MCF 10A (cell line): Measurements from ENCODE around the gene KIF4A. TPM values are rescaled to one million over a fixed set of nuclear protein-coding genes. Genes with fewer than 3 reads are reported as not detected.
"Not testable (repeated sequence)": the region's sequence is repeated elsewhere in the genome, so short reads cannot be mapped to it uniquely, and the experiment has no call there.

Experiments
- Bru-seq: library from RNA; stranded (reverse); fragments of 400-500 nt; gene quantifications from one replicate; lab custom pipeline; 2021; lab: Mats Ljungman, UMichigan
- BruChase-seq, 2 experiments: library from RNA; stranded (reverse); fragments of 400-500 nt; gene quantifications; one replicate each; lab custom pipeline; 2021; lab: Mats Ljungman, UMichigan
- BruUV-seq: library from RNA; stranded (reverse); fragments of 400-500 nt; replicated peaks from 2 replicates; lab custom pipeline; 2021; lab: Mats Ljungman, UMichigan
- CTCF ChIA-PET: fragments of 300-600 bp; sonication (Branson Sonifier 250); formaldehyde crosslinking; extraction: SDS; loops from one replicate; lab custom pipeline; 2021; ENCODE audit warnings: antibody characterized with exemption, inconsistent platforms; lab: Yijun Ruan, JAX
- POLR2A ChIA-PET: fragments of 300-600, 350-650 bp; sonication (Branson Sonifier 250); formaldehyde crosslinking; extraction: SDS; loops from one replicate; lab custom pipeline; 2020; ENCODE audit warnings: antibody characterized with exemption, inconsistent platforms; lab: Yijun Ruan, JAX
- DNase-seq: peaks from one replicate; pipeline ENCODE4 v3.0.0-alpha.2; 2018; ENCODE audit not compliant: unreplicated experiment
- H3K27ac Mint-ChIP-seq: one replicate; pipeline ENCODE4 v1.8.0; 2022; ENCODE audit warnings: mild to moderate bottlenecking, low read depth, mixed read lengths; ENCODE audit not compliant: unreplicated experiment
- H3K27me3 Mint-ChIP-seq: one replicate; pipeline ENCODE4 v1.8.0; 2022; ENCODE audit warnings: mixed read lengths; ENCODE audit not compliant: insufficient read depth, unreplicated experiment
- H3K36me3 Mint-ChIP-seq: one replicate; pipeline ENCODE4 v1.8.0; 2022; ENCODE audit warnings: mild to moderate bottlenecking, moderate library complexity, mixed read lengths; ENCODE audit not compliant: insufficient read depth, unreplicated experiment
- H3K4me1 Mint-ChIP-seq: one replicate; pipeline ENCODE4 v1.8.0; 2022; ENCODE audit warnings: mixed read lengths; ENCODE audit not compliant: insufficient read depth, unreplicated experiment
- H3K4me3 Mint-ChIP-seq: one replicate; pipeline ENCODE4 v1.8.0; 2022; ENCODE audit warnings: mild to moderate bottlenecking, moderate library complexity, mixed read lengths; ENCODE audit not compliant: unreplicated experiment
- H3K9me3 Mint-ChIP-seq: one replicate; pipeline ENCODE4 v1.8.0; 2022; ENCODE audit warnings: mixed read lengths; ENCODE audit not compliant: unreplicated experiment
- intact Hi-C: fragments of 100-400 bp; cut with micrococcal nuclease; formaldehyde crosslinking; loops from 2 replicates; pipeline ENCODE4 v1.14.1; 2022
- long read RNA-seq: library from polyadenylated mRNA; stranded (forward); transcript quantifications from one replicate; pipeline ENCODE4 v2.0.0, GENCODE V29; 2022
- total RNA-seq: library from RNA; stranded (reverse); gene quantifications from 2 replicates; pipeline ENCODE4 v1.2.3, GENCODE V29; 2022
- TF ChIP-seq, protein P1 (sequence below): fragments of 200-600 bp; IDR thresholded peaks from one replicate; pipeline ENCODE4 v1.8.0; 2022; ENCODE audit warnings: antibody characterized with exemption, mild to moderate bottlenecking; ENCODE audit not compliant: unreplicated experiment

The KIF4A gene, protein sequence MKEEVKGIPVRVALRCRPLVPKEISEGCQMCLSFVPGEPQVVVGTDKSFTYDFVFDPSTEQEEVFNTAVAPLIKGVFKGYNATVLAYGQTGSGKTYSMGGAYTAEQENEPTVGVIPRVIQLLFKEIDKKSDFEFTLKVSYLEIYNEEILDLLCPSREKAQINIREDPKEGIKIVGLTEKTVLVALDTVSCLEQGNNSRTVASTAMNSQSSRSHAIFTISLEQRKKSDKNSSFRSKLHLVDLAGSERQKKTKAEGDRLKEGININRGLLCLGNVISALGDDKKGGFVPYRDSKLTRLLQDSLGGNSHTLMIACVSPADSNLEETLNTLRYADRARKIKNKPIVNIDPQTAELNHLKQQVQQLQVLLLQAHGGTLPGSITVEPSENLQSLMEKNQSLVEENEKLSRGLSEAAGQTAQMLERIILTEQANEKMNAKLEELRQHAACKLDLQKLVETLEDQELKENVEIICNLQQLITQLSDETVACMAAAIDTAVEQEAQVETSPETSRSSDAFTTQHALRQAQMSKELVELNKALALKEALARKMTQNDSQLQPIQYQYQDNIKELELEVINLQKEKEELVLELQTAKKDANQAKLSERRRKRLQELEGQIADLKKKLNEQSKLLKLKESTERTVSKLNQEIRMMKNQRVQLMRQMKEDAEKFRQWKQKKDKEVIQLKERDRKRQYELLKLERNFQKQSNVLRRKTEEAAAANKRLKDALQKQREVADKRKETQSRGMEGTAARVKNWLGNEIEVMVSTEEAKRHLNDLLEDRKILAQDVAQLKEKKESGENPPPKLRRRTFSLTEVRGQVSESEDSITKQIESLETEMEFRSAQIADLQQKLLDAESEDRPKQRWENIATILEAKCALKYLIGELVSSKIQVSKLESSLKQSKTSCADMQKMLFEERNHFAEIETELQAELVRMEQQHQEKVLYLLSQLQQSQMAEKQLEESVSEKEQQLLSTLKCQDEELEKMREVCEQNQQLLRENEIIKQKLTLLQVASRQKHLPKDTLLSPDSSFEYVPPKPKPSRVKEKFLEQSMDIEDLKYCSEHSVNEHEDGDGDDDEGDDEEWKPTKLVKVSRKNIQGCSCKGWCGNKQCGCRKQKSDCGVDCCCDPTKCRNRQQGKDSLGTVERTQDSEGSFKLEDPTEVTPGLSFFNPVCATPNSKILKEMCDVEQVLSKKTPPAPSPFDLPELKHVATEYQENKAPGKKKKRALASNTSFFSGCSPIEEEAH
- 13.6 and 19.0 TPM in 2 replicates for total RNA-seq
- Bru-seq, nascent RNA = percentile 52 among the genes with signal in this experiment
- percentile 46 among the genes with signal in this experiment for BruChase-seq, experiment 1, labeled RNA remaining after a 6-hour chase
- BruChase-seq, experiment 2, labeled RNA remaining after a 2-hour chase = percentile 47 among the genes with signal in this experiment
- long read RNA-seq, full-length matches to known transcripts = 17 of 29 reads
- long read RNA-seq, partial matches to known transcripts = 5 of 29 reads
- long read RNA-seq, other reads (novel, unspliced or antisense) = 7 of 29 reads

DNA sequence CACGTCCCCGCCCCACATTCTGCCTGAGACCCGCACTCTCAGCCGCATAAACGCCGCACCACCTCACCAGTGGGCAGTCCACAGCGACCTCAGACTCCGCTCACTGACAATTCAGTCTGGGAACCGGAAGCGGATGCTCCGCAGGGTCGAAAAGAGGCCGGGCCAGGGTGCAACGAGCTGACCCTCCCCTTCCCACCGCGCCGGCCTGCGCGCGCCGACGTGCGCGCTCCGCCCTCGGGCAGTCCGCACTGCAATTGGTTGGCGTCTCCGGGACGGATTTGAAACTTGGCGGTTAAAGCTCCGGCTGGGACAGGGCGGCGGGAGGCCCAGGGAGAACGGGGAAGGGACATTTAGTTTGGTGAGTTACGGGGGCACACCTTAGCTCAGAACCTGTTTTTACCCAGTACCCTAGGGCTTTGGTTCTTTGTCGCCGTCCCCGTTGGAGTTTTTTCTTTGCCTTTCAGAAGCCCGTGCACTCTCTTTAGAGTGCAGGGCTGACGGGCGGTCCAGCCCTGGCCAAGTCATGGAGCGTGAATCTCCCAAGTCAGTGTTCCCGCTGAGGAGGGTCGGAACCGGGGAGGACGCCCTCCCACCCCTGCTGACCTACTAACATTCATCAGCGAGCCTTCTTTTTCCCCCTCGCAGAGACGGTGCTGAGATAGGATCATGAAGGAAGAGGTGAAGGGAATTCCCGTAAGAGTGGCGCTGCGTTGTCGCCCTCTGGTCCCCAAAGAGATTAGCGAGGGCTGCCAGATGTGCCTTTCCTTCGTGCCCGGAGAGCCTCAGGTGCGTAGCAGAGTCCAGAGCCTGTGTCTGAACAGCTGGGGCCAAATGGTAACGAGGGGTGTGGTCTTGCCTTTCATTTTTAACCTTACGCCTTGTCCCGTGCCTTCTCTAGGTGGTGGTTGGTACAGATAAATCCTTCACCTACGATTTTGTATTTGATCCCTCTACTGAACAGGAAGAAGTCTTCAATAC is at the start of gene KIF4A, which contains the start of gene PDZD11:
TSS of gene KIF4A (plus strand) at position 312 of the 978 bp plus-strand sequence. CDS start at position 667, 355 bp downstream.
TSS of gene PDZD11 (minus strand) at position 135 of the 978 bp plus-strand sequence. CDS start 586 bp downstream, outside the sequence.
- CTCF ChIA-PET = interaction anchor here (0.8 to 2.4 kb wide), 4 partner anchors 12 to 690 kb away, joined by 3 to 5 read pairs (median 4); no protein-coding TSS in a partner anchor
- Mint-ChIP-seq H3K4me3 (peak within 1 kb of the TSS; percentile 84), H3K27me3 (peaks cover 29% of the 10 kb centered on the region), H3K36me3 (peaks cover 15% of the 10 kb centered on the region), H3K9me3 (no peaks in the 10 kb centered on the region), H3K4me1 (peaks cover 6% of the 10 kb centered on the region), H3K27ac (peak within 1 kb of the TSS; percentile 53)
- TF ChIP-seq, protein P1, sequence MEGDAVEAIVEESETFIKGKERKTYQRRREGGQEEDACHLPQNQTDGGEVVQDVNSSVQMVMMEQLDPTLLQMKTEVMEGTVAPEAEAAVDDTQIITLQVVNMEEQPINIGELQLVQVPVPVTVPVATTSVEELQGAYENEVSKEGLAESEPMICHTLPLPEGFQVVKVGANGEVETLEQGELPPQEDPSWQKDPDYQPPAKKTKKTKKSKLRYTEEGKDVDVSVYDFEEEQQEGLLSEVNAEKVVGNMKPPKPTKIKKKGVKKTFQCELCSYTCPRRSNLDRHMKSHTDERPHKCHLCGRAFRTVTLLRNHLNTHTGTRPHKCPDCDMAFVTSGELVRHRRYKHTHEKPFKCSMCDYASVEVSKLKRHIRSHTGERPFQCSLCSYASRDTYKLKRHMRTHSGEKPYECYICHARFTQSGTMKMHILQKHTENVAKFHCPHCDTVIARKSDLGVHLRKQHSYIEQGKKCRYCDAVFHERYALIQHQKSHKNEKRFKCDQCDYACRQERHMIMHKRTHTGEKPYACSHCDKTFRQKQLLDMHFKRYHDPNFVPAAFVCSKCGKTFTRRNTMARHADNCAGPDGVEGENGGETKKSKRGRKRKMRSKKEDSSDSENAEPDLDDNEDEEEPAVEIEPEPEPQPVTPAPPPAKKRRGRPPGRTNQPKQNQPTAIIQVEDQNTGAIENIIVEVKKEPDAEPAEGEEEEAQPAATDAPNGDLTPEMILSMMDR = no peak
- intact Hi-C loops = loop anchor here (5.0 kb wide), 1 partner anchor 142 kb away; no protein-coding TSS in a partner anchor
- DNase-seq = peak; percentile 77
- TSS peak; percentile 55 for BruUV-seq
- POLR2A ChIA-PET = interaction anchor here (0.6 to 1.9 kb wide), 9 partner anchors 9 to 187 kb away, joined by 3 to 14 read pairs (median 3); partner anchors contain the start of gene IGBP1

DNA sequence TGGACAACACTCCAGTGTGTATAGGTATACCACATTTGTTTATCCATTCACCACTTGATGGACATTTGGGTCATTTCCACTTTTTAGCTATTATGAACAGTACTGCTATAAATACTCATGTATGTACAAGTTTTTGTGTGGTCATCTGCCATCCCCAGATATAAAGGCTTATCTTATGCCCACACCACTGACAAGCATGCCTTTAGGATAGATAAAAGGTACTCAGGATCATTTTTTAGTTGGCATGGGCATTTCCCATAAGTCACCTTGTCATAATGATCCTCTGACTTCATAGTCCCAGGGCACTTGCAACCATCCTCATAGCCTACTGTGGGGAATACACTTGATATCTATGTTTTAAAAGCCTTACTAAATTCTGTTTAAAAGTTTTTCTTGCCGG is 49.2 kb upstream of the KIF4A start:
- BruUV-seq = no TSS peak
- Mint-ChIP-seq H3K27me3 (peaks cover 23% of the 10 kb centered on the region), H3K9me3 (no peaks in the 10 kb centered on the region), H3K4me3 (no peak overlapping the region), H3K36me3 (no peaks in the 10 kb centered on the region), H3K27ac (no peak overlapping the region), H3K4me1 (no peaks in the 10 kb centered on the region)
- CTCF ChIA-PET = no interaction called here
- intact Hi-C loops = no loop called here
- TF ChIP-seq, protein P1 = no peak
- no peak for DNase-seq
- POLR2A ChIA-PET = interaction anchor here (0.6 kb wide), 1 partner anchor 13 kb away, joined by 3 read pairs; no protein-coding TSS in a partner anchor

DNA sequence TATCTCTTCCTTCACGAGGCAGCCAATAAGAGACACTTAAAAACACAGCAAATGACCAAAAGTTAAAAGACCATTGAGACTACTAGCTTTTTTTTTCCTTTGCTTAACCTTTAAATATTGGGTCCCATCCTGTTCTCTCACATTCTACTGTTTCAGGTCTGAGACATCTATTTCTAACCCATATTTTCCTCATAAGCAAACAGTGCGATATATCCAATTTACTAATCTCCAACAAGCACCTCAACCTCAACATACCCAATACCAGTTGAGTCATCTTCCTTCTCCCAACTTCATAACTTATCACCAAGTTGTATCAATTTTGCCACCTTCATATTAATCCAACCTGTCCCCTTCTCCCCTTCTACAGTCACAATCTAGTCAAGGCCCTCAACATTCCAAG is 48.4 kb upstream of the KIF4A start:
- H3K36me3 Mint-ChIP-seq = no peaks in the 10 kb centered on the region
- TF ChIP-seq, protein P1 = no peak
- DNase-seq = no peak
- H3K9me3 Mint-ChIP-seq = no peaks in the 10 kb centered on the region
- H3K27ac Mint-ChIP-seq = no peak overlapping the region
- H3K27me3 Mint-ChIP-seq = peaks cover 19% of the 10 kb centered on the region
- no peaks in the 10 kb centered on the region for H3K4me1 Mint-ChIP-seq
- intact Hi-C loops = no loop called here
- CTCF ChIA-PET = interaction anchor here (0.8 kb wide), 1 partner anchor 26 kb away, joined by 5 read pairs; no protein-coding TSS in a partner anchor
- no TSS peak for BruUV-seq
- POLR2A ChIA-PET = no interaction called here
- no peak overlapping the region for H3K4me3 Mint-ChIP-seq

DNA sequence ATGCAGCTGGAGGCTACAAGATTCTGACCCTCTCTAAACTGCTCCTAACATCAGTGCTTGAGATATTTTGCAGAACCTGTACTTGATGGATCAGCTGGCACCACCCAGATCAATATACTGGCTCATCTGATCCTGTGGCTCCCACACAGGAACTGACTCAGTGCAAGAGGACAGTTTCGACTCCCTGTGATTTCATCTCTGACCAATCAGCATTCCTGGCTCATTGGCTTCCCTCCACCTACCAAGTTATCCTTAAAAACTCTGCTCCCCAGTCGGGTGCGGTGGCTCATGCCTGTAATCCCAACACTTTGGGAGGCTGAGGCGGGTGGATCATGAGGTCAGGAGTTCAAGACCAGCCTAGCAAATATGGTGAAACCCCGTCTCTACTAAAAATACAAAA is 46.3 kb upstream of the KIF4A start:
- DNase-seq = peak; percentile 24
- H3K36me3 Mint-ChIP-seq, H3K4me3 Mint-ChIP-seq, H3K9me3 Mint-ChIP-seq, BruUV-seq, H3K27ac Mint-ChIP-seq, POLR2A ChIA-PET, CTCF ChIA-PET, intact Hi-C loops, H3K4me1 Mint-ChIP-seq: not testable (repeated sequence)
- H3K27me3 Mint-ChIP-seq = peaks cover 12% of the 10 kb centered on the region
